Stimulated activated CD8-positive, alpha-beta memory T cell treated with anti-CD3 and anti-CD28 coated beads, Interleukin-7, amount 100 ng/mL, for 48 hours (primary cell): ENCODE measurements around the gene BICD1.
A peak's percentile ranks its signal among the peaks of the same experiment; 100 is the strongest.
"Not testable (repeated sequence)": the region's sequence is repeated elsewhere in the genome, so short reads cannot be mapped to it uniquely, and the experiment has no call there.

Experiments
- DNase-seq, 2 donors: peaks; one replicate each; pipeline ENCODE4 v3.0.0-alpha.2; 2020; ENCODE audit warnings: low read depth in 1 of 2; ENCODE audit errors: extremely low read depth in 1 of 2

BICD1 gene

DNA sequence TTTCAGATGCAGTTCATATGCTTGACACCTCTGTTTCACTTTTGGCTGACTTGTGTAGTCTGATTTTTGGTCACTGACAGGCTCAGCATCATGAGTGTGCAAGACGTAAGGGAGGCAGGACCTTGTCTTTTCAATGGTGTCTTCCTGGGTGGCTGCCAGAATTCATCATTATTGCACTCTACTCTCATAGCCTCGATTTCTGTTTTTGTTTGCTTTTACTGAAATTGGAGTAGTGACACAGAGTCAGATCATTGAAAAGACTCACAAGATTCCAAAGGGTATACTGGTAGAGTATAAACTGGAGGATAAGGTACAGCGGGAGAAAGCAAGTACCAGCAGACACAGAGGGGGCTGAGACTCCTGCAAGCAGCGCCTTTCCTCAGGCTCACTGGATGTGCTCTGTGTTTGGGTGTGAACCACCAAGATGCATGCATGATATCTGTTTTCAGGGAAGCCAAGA lies 166.4 kb downstream of the BICD1 start:
- no peak for DNase-seq

DNA sequence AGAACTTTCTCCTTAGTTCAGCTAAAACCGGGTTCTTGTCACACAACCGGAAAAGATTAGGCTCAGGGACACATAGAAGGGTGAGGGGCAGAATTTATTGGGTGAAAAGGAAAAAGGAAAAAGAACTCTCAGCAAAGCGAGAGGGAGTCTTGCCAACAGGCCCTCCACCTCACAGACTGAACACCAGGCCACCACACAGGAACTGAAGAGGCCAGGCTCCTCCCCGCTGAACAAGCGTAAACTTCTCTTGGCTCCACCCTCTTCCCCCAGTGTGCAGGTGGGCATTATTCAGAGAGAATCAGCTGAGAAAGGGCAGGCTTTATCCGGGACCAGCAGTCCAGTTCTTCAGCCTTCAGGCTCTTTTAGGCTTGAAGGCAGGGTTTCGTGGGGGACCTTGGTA lies 167.1 kb downstream of the BICD1 start:
- peak; percentile 5 to 33 for DNase-seq

DNA sequence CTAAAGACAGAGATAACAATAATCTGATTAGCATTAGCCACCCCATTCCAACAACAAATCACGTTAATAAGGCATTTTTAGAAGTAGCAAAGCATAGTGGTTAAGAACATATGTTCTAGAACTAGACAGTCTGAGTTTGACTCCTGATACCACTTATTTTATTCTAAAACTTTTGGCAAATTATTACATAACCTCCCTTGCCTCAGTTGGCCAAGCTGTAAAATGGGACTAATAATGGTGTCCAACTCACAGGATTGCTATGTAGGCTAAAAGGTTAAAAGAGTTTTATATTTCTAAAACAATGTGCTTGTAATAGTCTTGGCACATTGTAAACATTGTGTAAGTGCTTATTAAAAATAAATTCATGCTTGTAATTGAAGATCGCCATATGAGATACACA lies 168.0 kb downstream of the BICD1 start:
- no peak for DNase-seq

DNA sequence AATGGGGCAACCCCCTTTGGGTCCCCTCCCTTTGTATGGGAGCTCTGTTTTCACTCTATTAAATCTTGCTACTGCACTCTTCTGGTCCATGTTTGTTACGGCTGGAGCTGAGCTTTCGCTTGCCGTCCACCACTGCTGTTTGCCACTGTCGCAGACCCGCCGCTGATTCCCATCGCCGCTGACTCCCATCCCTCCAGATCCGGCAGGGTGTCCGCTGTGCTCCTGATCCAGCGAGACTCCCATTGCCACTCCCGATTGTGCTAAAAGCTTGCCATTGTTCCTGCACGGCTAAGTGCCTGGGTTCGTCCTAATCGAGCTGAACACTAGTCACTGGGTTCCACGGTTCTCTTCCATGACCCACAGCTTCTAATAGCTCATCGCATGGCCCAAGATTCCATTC lies 168.9 kb downstream of the BICD1 start:
- DNase-seq: not testable (repeated sequence)

GRCh38 chr12:32277774-32278173 lies 171.1 kb downstream of the BICD1 start:
- DNase-seq: no peak

- DNase-seq: no peak
Measured at GRCh38 chr12:32281098-32281497, 174.5 kb downstream of the BICD1 start.

DNA sequence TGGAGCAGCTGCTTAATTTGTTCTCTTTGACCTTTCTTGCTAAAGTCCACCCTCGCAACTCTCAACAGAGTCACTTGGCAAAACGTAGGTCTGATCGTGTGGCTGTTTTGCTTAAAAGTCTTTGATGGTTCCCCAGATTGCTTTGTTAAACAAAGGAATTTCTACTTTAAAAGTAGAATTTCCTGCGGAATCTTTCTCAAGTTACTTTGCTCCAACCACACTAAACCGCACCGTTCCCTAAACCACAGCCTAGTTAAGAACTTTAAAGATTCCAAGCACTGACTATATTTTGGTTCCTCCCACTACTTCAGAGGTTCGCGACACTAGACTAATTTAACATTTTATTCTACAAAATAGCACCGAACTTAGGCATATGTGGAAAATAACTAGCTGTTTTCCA lies 177.9 kb downstream of the BICD1 start:
- DNase-seq: no peak

- DNase-seq: no peak
Measured at GRCh38 chr12:32285021-32285420, 178.4 kb downstream of the BICD1 start.

DNA sequence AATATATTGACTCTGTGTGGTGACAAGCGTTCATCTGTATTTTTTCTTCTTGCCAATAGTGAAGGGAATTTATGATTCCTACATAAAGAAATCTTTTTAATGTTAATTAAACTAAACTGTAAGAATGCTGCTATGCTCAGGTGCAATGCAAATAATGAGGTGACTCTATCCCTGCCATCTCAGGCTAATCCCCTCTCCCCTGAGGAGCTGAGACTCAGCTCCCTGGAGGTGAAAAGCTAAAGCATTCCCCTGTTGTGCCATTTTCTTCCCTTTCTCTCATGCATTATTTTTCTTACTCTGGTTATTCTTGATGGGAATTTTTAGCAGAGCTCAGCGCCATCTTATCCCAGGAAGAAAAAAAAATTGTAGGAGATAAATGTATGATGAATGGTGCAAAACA lies 178.8 kb downstream of the BICD1 start:
- no peak for DNase-seq

GRCh38 chr12:32290411-32290810 lies 183.8 kb downstream of the BICD1 start:
- DNase-seq: no peak

GRCh38 chr12:32292151-32292550 lies 185.5 kb downstream of the BICD1 start:
- no peak for DNase-seq

GRCh38 chr12:32293808-32294419 lies 187.3 kb downstream of the BICD1 start:
- no peak for DNase-seq

- DNase-seq: no peak
Measured at GRCh38 chr12:32296567-32296966, 189.9 kb downstream of the BICD1 start.

- DNase-seq: no peak
Measured at GRCh38 chr12:32298917-32299316, 192.3 kb downstream of the BICD1 start.

- no peak for DNase-seq
Measured at GRCh38 chr12:32301216-32301615, 194.6 kb downstream of the BICD1 start.

GRCh38 chr12:32302218-32303173 lies 195.8 kb downstream of the BICD1 start:
- no peak for DNase-seq

- no peak for DNase-seq
Measured at GRCh38 chr12:32303174-32303549, 196.5 kb downstream of the BICD1 start.

DNA sequence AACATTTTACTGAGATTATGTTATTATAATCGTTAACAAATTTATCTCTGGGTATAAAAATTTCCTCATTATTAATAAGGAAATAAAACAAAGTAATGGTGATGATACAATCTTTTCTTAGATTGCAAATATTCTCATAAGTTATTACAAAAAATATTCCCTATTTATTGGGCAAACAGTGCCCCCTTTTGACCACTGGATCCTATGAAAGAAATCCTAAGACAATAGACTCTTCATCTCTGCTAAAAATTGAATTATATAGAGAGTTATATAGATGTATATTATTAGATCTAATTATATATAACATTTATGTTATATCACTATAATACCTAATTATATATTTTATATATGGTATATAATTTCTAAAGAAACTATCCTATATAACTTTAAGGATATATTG lies 198.5 kb downstream of the BICD1 start:
- no peak for DNase-seq

GRCh38 chr12:32307326-32307725 lies 200.7 kb downstream of the BICD1 start:
- no peak for DNase-seq

DNA sequence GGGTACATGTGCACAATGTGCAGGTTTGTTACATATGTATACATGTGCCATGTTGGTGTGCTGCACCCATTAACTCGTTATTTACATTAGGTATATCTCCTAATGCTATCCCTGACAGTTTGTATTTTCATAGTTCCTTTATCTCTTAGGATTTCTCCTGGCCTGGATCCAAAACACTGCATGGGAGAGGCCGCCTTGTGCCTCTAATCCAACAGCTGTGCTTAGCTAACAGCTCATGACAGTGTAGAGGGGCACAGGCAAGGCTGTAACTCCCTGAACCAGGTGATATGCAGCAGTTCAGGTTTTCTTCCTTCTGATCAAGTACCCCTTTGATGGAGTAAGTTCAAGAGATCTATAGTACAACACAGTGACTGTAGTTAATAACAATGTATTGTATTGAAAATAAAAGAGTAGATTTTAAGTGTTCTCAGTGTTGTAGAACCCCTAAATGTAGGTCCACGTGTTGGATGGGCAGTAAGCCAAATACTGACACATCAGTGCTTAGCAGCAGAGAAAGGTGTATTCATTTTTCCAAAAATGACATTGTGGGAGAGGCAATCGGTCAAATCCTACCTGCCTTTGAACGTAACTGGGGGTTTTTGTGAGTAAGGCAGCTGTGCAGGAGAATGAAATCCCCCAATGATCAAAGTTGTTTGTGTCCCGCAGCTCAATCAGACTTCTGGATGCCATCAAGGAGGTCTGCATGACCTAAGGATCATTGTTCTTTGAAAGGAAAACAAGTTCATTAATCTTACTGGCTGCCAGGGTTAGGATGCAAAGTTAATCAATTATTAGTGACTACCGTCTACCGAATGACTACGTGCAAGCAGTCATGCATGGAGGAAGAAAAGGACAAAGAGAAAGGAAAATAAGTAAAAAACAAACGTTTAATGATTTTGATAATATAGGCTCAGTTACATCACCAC lies 203.4 kb downstream of the BICD1 start:
- no peak for DNase-seq

DNA sequence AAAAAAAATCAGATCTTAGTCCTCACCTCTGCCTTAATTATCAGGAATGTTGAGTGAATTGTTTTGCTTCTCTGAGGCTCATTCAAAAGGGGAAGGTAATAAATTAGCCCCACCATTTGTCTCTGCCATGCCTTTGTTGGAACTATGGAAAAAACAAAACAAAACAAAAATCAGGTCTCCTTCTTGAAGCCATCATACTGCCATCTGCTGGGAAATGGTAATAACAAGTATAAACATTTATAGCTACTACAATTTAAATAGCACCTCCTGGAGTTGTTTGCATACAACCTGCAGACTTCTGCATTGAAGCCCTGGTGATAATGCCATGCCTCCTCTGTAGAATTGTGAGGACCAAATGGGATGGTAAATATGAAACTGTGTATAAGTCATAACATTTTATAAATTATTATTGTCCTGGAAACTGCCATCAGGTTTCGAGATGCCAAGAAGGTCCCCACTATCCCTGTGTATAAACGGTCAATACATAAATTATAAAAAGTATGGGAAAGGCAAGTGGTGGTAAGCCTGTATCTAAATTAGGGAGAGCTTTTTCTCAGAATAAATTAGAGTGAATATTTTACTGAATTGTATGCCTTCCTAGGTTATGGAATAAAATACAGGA lies 205.5 kb downstream of the BICD1 start:
- no peak for DNase-seq
